Measurements from ENCODE around the gene SNF8. TPM values are rescaled to one million over a fixed set of nuclear protein-coding genes. Genes with fewer than 3 reads are reported as not detected.

SNF8 gene
- total RNA-seq, 3 donors from 2014 or later, result 90.3 to 112 (median 101) TPM

DNA sequence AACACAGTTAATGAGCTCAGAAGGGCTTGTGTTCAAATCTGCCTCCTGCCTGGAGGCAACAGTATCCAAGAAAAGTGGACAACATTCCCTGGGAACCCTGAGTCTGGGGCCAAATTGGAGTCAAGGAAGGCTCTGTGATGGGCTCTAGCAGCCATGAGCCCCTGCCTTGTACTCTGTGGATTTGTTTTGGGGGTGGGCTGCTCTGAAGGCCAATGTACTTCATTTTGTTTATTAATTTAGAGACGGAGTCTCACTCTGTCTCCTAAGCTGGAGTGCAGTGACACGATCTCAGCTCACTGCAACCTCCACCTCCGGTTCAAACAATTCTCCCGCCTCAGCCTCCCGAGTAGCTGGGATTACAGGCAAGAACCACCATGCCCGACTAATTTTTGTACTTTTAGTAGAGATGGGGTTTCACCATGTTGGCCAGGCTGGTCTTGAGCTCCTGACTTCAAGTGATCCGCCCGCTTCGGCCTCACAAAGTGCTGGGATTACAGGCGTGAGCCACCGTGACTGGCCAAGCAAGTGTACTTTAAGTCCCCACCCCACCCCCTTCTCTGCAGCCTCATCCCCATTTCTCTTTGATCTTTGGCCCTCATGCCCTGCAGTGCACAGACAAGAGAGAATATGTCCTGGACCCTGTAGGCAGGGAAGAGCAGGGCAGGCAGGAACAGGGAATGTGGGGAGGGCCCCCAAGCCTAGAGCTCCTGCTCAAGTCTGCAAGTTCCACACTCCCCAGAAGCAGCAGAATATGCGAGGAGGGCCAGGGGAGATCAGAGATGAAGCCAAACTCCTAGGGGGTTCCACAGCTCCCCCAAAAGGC, 26.4 kb upstream of the SNF8 start:
- DNase-seq (no peak), ATAC-seq (no peak)
- Histone ChIP-seq H3K4me1 (ENCODE audit: low read depth) (no peaks in the 10 kb centered on the region), H3K4me3 (no peak overlapping the region), H3K9me3 (no peaks in the 10 kb centered on the region), H3K36me3 (ENCODE audit: low read depth) (no peaks in the 10 kb centered on the region)
- intact Hi-C loops (cut with DNase I, micrococcal nuclease), result no loop called here
- TF ChIP-seq, protein P1, sequence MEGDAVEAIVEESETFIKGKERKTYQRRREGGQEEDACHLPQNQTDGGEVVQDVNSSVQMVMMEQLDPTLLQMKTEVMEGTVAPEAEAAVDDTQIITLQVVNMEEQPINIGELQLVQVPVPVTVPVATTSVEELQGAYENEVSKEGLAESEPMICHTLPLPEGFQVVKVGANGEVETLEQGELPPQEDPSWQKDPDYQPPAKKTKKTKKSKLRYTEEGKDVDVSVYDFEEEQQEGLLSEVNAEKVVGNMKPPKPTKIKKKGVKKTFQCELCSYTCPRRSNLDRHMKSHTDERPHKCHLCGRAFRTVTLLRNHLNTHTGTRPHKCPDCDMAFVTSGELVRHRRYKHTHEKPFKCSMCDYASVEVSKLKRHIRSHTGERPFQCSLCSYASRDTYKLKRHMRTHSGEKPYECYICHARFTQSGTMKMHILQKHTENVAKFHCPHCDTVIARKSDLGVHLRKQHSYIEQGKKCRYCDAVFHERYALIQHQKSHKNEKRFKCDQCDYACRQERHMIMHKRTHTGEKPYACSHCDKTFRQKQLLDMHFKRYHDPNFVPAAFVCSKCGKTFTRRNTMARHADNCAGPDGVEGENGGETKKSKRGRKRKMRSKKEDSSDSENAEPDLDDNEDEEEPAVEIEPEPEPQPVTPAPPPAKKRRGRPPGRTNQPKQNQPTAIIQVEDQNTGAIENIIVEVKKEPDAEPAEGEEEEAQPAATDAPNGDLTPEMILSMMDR (IDR thresholded peaks at IDR 0.05), result no peak

DNA sequence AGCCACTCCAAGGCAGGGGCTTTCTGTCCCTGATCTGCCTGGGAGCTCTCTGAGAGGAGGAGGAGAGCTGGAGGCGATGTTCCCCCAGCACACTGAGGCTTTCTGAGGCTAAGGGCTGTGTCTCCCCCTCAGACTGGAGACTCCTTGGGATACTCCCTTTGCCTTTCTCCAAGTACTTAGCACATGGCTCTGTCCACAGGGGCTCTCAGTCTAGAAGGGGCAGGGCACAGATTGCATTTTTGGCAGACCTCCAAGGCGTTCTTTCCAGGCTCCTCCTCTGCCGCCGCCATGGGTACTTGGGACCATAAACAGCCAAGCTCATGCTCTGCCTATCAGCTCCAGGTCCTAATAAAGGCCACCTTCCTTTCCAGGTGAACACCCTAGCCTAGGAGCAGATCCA, 25.6 kb upstream of the SNF8 start:
- no peak for DNase-seq
- TF ChIP-seq, protein P1 (IDR thresholded peaks at IDR 0.05), result no peak
- H3K9me3 ChIP-seq, result no peaks in the 10 kb centered on the region
- no peak for ATAC-seq
- no peaks in the 10 kb centered on the region for H3K4me1 ChIP-seq (ENCODE audit: low read depth)
- no peaks in the 10 kb centered on the region for H3K36me3 ChIP-seq (ENCODE audit: low read depth)
- intact Hi-C loops (cut with DNase I, micrococcal nuclease), result no loop called here
- no peak overlapping the region for H3K4me3 ChIP-seq

DNA sequence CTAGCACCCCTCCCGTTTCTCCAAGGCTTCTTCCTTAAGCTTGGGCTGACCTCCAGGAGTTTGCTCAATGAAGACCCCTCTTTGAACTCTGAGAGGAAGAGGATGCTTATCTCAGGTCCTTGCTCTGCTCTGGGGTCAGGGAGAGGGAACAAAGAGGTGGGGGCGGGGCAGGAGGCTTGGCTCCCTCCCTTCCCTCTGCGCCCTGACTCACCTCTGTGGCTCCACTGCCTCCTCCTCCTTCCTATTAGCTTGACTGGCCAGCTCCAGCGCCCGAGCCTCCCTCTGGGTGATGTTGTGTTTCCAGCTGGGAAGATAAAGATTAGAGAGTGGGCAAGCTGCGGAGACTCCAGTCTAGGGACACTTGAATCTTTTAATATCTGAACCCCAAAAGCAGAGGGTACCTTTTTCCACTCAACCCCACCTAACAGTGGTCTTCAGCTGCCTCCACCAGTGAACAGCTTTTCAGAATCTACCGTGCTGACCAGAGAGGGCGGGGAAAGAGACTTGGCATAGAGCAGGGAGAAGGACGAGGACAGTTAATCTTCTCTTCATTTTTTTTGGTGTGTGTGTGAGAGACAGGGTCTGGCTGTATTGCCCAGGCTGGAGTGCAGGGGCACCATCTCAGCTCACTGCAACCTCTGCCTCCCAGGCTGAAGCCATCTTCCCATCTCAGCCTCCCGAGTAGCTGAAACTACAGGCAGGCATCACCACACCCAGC, 17.0 kb upstream of the SNF8 start:
- Histone ChIP-seq H3K4me3 (no peak overlapping the region), H3K36me3 (ENCODE audit: low read depth) (no peaks in the 10 kb centered on the region), H3K4me1 (ENCODE audit: low read depth) (no peaks in the 10 kb centered on the region), H3K9me3 (no peaks in the 10 kb centered on the region)
- ATAC-seq (no peak), DNase-seq (no peak)
- TF ChIP-seq, protein P1 (IDR thresholded peaks at IDR 0.05), result no peak
- intact Hi-C loops (cut with DNase I, micrococcal nuclease), result no loop called here

DNA sequence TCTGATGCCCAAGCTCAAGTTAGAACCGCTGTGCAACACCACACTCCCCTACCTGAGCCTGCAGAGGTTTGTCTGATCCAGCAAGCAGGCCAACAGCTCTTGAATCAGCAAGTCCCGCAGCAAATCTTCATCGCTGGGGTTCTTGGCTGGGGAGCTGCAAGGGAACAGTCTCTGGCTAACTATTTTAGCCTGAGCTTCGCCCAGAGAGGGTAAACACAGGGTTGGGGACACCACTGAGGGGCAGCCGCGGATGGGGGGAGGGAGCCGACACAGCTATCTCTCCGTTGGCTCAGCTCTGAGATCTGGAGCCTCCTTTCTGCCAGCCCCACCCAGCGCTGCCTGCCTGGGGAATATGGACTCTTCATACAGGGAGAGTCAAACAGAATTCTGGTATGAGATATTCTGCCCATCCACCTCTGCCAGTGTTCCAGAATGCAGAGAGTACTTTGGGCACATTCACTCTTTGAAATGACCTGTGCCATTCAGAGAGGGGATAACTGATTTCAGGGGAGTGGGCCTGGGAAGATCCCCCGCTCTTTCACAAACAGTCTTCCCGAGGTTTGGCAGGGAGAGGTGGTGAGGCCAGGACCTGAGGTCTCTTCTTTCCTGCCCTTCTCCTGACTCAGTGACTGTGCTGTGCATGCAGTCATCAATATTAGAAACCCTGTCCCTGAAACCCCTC, 16.3 kb upstream of the SNF8 start:
- no peak for ATAC-seq
- no peak overlapping the region for H3K4me3 ChIP-seq
- no peaks in the 10 kb centered on the region for H3K4me1 ChIP-seq (ENCODE audit: low read depth)
- H3K36me3 ChIP-seq (ENCODE audit: low read depth), result no peaks in the 10 kb centered on the region
- intact Hi-C loops (cut with DNase I, micrococcal nuclease), result no loop called here
- TF ChIP-seq, protein P1 (IDR thresholded peaks at IDR 0.05), result no peak
- no peak for DNase-seq
- no peaks in the 10 kb centered on the region for H3K9me3 ChIP-seq

DNA sequence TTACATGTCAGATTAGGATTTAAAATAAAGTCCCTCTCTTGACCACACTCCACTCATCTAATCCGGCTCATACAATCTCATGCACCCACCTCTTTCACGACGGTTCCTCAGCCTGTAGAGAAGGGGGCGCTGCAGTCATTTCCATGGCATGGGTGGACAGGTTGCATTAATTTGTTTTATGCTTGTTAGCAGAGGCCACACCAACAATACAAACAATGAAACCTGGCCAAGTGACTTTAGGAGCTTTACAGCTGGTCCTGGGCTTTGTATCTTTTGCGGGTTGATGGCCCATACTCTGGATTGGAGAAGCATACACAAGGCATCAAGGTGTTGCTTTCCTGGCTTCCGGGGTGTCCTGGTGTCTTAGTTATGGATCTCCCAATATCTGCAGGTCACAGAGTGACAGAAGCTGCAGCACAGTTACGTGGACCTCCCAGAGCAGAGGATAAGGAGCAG, 9.7 kb upstream of the SNF8 start:
- no peaks in the 10 kb centered on the region for H3K36me3 ChIP-seq (ENCODE audit: low read depth)
- H3K4me1 ChIP-seq (ENCODE audit: low read depth), result peaks cover 10% of the 10 kb centered on the region
- H3K9me3 ChIP-seq, result no peaks in the 10 kb centered on the region
- intact Hi-C loops (cut with DNase I, micrococcal nuclease), result no loop called here
- TF ChIP-seq, protein P1 (IDR thresholded peaks at IDR 0.05), result no peak
- no peak overlapping the region for H3K4me3 ChIP-seq
- DNase-seq (peak in 2 of 3 donors; percentile 57 to 70), ATAC-seq (peak; percentile 85)

Data from mucosa of descending colon (tissue), 3 donors.